Suprapubic skin (tissue), 4 donors: ENCODE measurements around the gene MAPKAPK2. TPM values are rescaled to one million over a fixed set of nuclear protein-coding genes. Genes with fewer than 3 reads are reported as not detected.

Experiments
- DNase-seq, 2 donors: peaks; one replicate each; pipeline ENCODE4 v3.0.0-alpha.2; 2019; ENCODE audit warnings: low spot score in 2 of 2
- H3K27ac ChIP-seq: fragments of 200-600 bp; sonication (generic); one replicate; pipeline ENCODE4 v1.5.1; 2019
- H3K27me3 ChIP-seq: fragments of 200-600 bp; sonication (generic); one replicate; pipeline ENCODE4 v1.5.1; 2019
- H3K36me3 ChIP-seq: fragments of 200-600 bp; sonication (generic); one replicate; pipeline ENCODE4 v1.5.1; 2019
- H3K4me1 ChIP-seq: fragments of 200-600 bp; sonication (generic); one replicate; pipeline ENCODE4 v1.5.1; 2019
- H3K4me3 ChIP-seq: fragments of 200-600 bp; sonication (generic); one replicate; pipeline ENCODE4 v1.5.1; 2019; ENCODE audit warnings: mild to moderate bottlenecking
- H3K9me3 ChIP-seq: fragments of 200-600 bp; sonication (generic); one replicate; pipeline ENCODE4 v1.5.1; 2019
- CTCF ChIP-seq, 2 donors: fragments of 200-600 bp in 1 of 2; fragments of 450-650 bp in 1 of 2; sonication (generic) in 1 of 2; IDR thresholded peaks; one replicate each; pipeline ENCODE4 v1.5.1; 2016 to 2019; ENCODE audit warnings: antibody characterized with exemption in 2 of 2, mild to moderate bottlenecking in 1 of 2, moderate library complexity in 1 of 2
- EP300 ChIP-seq: sonication (generic); formaldehyde crosslinking; IDR thresholded peaks from one replicate; pipeline ENCODE4 v1.6.1; 2017; ENCODE audit warnings: antibody characterized with exemption
- POLR2A ChIP-seq, 2 donors: fragments of 450-650 bp; IDR thresholded peaks; one replicate each; pipeline ENCODE4 v1.6.1; 2017; ENCODE audit warnings: antibody characterized with exemption in 2 of 2, mild to moderate bottlenecking in 2 of 2, moderate library complexity in 2 of 2
- POLR2AphosphoS5 ChIP-seq, 3 donors: sonication (generic); formaldehyde crosslinking; IDR thresholded peaks; one replicate each; pipeline ENCODE4 v1.6.1; 2017; ENCODE audit warnings: antibody characterized with exemption in 3 of 3
- WGBS: methylation state at CpG from one replicate; pipeline ENCODE4 v1.1.5; 2018; 5-methylcytosine and 5-hydroxymethylcytosine counted together
- total RNA-seq, 4 donors: library from RNA; depleted of rRNA; stranded (reverse); fragments of >200 nt; gene quantifications; one replicate each; pipeline ENCODE4 v1.1.0, GENCODE V29; 2016

The MAPKAPK2 gene
- total RNA-seq, 4 donors from 2014 or later: 38.0 to 72.3 (median 62.4) TPM

GRCh38 chr1:206713070-206713469 is 28.4 kb downstream of the MAPKAPK2 start:
- no peaks in the 10 kb centered on the region for H3K27me3 ChIP-seq
- no peak overlapping the region for H3K27ac ChIP-seq
- DNase-seq: no peak
- 72% methylated on average over 4 of the region's 4 CpGs for WGBS
- H3K9me3 ChIP-seq: no peaks in the 10 kb centered on the region
- no peaks in the 10 kb centered on the region for H3K36me3 ChIP-seq
- H3K4me3 ChIP-seq: no peak overlapping the region
- no peak for TF ChIP-seq CTCF (IDR thresholded peaks at IDR 0.05)
- no peak for TF ChIP-seq EP300
- TF ChIP-seq POLR2AphosphoS5 (IDR thresholded peaks at IDR 0.05): no peak
- TF ChIP-seq POLR2A (IDR thresholded peaks at IDR 0.05): no peak
- H3K4me1 ChIP-seq: peaks cover 56% of the 10 kb centered on the region

DNA sequence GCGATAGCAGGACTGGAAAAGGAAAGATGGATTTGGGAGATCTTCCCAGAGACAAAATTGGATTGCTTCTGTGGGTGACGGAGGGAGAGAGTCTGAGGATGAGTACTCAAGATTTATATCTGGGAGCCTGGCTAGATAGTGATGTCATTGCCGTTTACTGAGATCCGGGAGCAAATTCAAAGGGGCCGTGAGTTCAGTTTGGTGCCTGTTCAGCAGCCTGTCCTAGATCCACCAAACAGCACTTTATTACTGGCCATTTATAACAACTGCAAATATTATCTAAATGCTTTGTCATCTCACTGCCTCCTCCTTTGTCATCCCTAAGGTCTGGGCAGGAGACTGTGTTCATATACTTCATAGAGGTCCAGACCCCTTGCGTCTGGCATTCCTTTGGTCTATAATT is 29.2 kb downstream of the MAPKAPK2 start:
- TF ChIP-seq CTCF (IDR thresholded peaks at IDR 0.05): no peak
- no peak for TF ChIP-seq POLR2AphosphoS5 (IDR thresholded peaks at IDR 0.05)

GRCh38 chr1:206714331-206715058 is 29.8 kb downstream of the MAPKAPK2 start:
- H3K9me3 ChIP-seq: no peaks in the 10 kb centered on the region
- TF ChIP-seq POLR2AphosphoS5 (IDR thresholded peaks at IDR 0.05) (no peak), POLR2A (IDR thresholded peaks at IDR 0.05) (no peak), EP300 (no peak), CTCF (IDR thresholded peaks at IDR 0.05) (no peak)
- no peak overlapping the region for H3K4me3 ChIP-seq
- peaks cover 47% of the 10 kb centered on the region for H3K4me1 ChIP-seq
- WGBS: 60% methylated on average over 9 of the region's 9 CpGs
- no peak for DNase-seq
- no peaks in the 10 kb centered on the region for H3K27me3 ChIP-seq
- no peak overlapping the region for H3K27ac ChIP-seq
- no peaks in the 10 kb centered on the region for H3K36me3 ChIP-seq

More for the DNA sequence above, 29.2 kb downstream of the MAPKAPK2 start:
- peaks cover 52% of the 10 kb centered on the region for H3K4me1 ChIP-seq
- DNase-seq: no peak
- no peak overlapping the region for H3K27ac ChIP-seq
- WGBS: 76% methylated on average over 6 of the region's 6 CpGs
- H3K27me3 ChIP-seq: no peaks in the 10 kb centered on the region
- no peaks in the 10 kb centered on the region for H3K36me3 ChIP-seq
- no peak overlapping the region for H3K4me3 ChIP-seq
- no peaks in the 10 kb centered on the region for H3K9me3 ChIP-seq

DNA sequence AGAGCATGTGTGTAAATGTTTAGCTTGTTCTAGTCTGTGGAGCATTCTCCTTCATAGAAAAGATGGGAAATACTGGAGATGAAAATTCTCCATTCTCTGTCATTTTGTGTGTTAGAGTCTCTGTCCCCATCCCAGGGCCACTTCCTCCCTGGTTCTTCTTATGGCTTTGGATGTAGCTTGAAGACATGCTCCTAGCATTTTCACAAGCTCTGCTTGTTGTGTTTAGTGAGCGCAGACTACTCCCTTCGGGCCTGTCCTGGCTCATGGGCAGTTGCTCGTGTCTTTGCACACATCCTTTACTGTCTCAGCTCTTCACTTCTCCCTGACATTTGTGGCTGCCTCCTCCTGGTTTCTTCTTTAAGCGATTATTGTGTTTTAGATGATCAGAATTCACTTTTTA is 30.4 kb downstream of the MAPKAPK2 start:
- H3K4me1 ChIP-seq: peaks cover 41% of the 10 kb centered on the region

More for the DNA sequence above, 30.4 kb downstream of the MAPKAPK2 start:
- Histone ChIP-seq H3K27me3 (no peaks in the 10 kb centered on the region), H3K36me3 (no peaks in the 10 kb centered on the region), H3K9me3 (no peaks in the 10 kb centered on the region), H3K4me3 (no peak overlapping the region), H3K27ac (no peak overlapping the region)
- DNase-seq: no peak
- WGBS: 86% methylated on average over 4 of the region's 4 CpGs
- TF ChIP-seq CTCF (IDR thresholded peaks at IDR 0.05) (no peak), POLR2A (IDR thresholded peaks at IDR 0.05) (no peak), POLR2AphosphoS5 (IDR thresholded peaks at IDR 0.05) (no peak), EP300 (no peak)
